ENCODE results near the gene PPIF.

GRCh38 chr10:79376751-79377556, 29.7 kb downstream of the PPIF start:
- TF ChIP-seq GLIS3 (CRISPR knock-in tag; IDR thresholded peaks at IDR 0.05) (no peak), TCF4 (CRISPR knock-in tag; IDR thresholded peaks at IDR 0.05; ENCODE audit: borderline replicate concordance) (no peak), RARB (CRISPR knock-in tag; IDR thresholded peaks at IDR 0.05) (no peak), ZFP3 (CRISPR knock-in tag; IDR thresholded peaks at IDR 0.05) (no peak), PPARA (CRISPR knock-in tag; IDR thresholded peaks at IDR 0.05; ENCODE audit: borderline replicate concordance) (no peak)
